HEK293 (cell line): ENCODE results near the gene SLC16A10.

Experiments used
- PRDM10 ChIP-seq: fragments of 450-650 bp; formaldehyde crosslinking; IDR thresholded peaks from 2 replicates; pipeline ENCODE4 v1.5.1; 2016; ENCODE audit warnings: missing biosample characterization, missing genetic modification characterization
- ZNF837 ChIP-seq: fragments of 450-650 bp; formaldehyde crosslinking; IDR thresholded peaks from 2 replicates; pipeline ENCODE4 v1.5.1; 2016; ENCODE audit warnings: missing biosample characterization, missing genetic modification characterization

DNA sequence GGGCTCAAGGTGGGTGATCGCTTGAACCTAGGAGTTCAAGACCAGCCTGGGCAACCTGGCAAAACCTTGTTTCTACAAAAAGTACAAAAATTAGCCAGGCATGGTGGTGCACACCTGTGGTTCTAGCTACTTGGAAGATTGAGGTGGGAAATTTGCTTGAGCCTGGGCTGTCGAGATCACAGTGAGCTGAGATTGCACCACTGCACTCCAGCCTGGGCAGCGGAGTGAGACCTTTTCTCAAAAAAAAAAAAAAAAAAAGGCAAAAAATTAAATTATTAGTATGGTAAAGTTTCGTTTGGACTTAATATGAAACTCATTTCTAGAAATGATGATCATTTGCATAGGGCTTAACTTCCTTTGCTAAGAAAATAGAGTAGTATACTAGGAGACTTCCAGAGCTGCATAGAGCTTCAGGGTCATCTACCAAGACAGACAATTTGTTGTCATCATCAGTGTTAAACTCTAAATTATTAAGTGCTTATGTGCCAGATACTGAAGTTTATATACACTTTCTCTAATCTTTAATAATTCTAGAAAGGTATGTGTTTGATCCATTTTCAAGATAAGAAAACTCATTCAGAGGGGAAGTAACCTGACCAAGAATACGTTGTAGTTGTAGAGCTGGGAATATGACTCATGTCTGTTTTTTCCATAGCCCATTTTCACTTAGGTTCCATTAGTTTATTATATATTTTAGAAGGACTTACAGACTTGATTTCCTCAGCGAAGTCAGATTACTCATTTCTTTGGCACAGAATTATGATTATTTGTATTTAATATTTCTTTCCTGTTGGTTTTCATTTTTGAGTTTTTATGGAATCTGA, 84.5 kb downstream of the SLC16A10 start:
- TF ChIP-seq ZNF837: no peak
- TF ChIP-seq PRDM10 (tag by site-specific recombination): no peak
